Activated CD8-positive, alpha-beta T cell treated with anti-CD3 and anti-CD28 coated beads for 36 hours (primary cell): ENCODE measurements around the gene BFSP1. TPM values are rescaled to one million over a fixed set of nuclear protein-coding genes. Genes with fewer than 3 reads are reported as not detected.

ENCODE experiments used
- ATAC-seq: fragments of 200-7000 bp; cut with Tn5 transposase; one replicate; pipeline ENCODE4 v1.10.0; 2021; ENCODE audit warnings: mild to moderate bottlenecking, moderate library complexity
- CTCF ChIA-PET: fragments of 350-600 bp; sonication (Branson Sonifier 250); formaldehyde crosslinking; loops from one replicate; lab custom pipeline; 2021; ENCODE audit warnings: antibody characterized with exemption; lab: Charles Lee
- POLR2A ChIA-PET: fragments of 350-600 bp; sonication (Branson Sonifier 250); formaldehyde crosslinking; loops from one replicate; lab custom pipeline; 2021; ENCODE audit warnings: antibody characterized with exemption; lab: Charles Lee
- DNase-seq: peaks from one replicate; pipeline ENCODE4 v3.0.0-alpha.2; 2020
- H3K27ac Mint-ChIP-seq: one replicate; pipeline ENCODE4 v1.8.0; 2021; ENCODE audit warnings: mild to moderate bottlenecking, mixed read lengths
- H3K27me3 Mint-ChIP-seq: one replicate; pipeline ENCODE4 v1.8.0; 2021; ENCODE audit warnings: mixed read lengths
- H3K36me3 Mint-ChIP-seq: one replicate; pipeline ENCODE4 v1.8.0; 2021; ENCODE audit warnings: low read depth, mixed read lengths
- H3K4me1 Mint-ChIP-seq: one replicate; pipeline ENCODE4 v1.8.0; 2021; ENCODE audit warnings: low read depth, mixed read lengths
- H3K4me3 Mint-ChIP-seq: one replicate; pipeline ENCODE4 v1.8.0; 2021; ENCODE audit warnings: mild to moderate bottlenecking, moderate library complexity, mixed read lengths
- H3K9me3 Mint-ChIP-seq: one replicate; pipeline ENCODE4 v1.8.0; 2021; ENCODE audit warnings: mixed read lengths
- CTCF ChIP-seq: fragments of 200-600 bp; IDR thresholded peaks from one replicate; pipeline ENCODE4 v1.8.0; 2022; ENCODE audit warnings: antibody characterized with exemption, mild to moderate bottlenecking
- intact Hi-C: fragments of 100-400 bp; cut with micrococcal nuclease; formaldehyde crosslinking; loops from one replicate; pipeline ENCODE4 v1.10.0; 2022
- total RNA-seq, 2 experiments: library from RNA; stranded (reverse); gene quantifications; one replicate each; pipeline ENCODE4 v1.2.3, GENCODE V29; 2021

BFSP1 gene
- total RNA-seq, 2 experiments from 2014 or later: 0.18 TPM

- H3K36me3 Mint-ChIP-seq: no peaks in the 10 kb centered on the region
- H3K4me3 Mint-ChIP-seq: no peak overlapping the region
- H3K4me1 Mint-ChIP-seq: peaks cover 17% of the 10 kb centered on the region
- no peak overlapping the region for H3K27ac Mint-ChIP-seq
- TF ChIP-seq CTCF: no peak
- H3K27me3 Mint-ChIP-seq: peaks cover 5% of the 10 kb centered on the region
- ATAC-seq (peak; percentile 57), DNase-seq (peak; percentile 62)
- H3K9me3 Mint-ChIP-seq: no peaks in the 10 kb centered on the region
- ChIA-PET CTCF (interaction anchor here (0.9 to 3.6 kb wide), 4 partner anchors 17 to 485 kb away, joined by 3 to 11 read pairs (median 4); partner anchors contain the start of gene BFSP1), POLR2A (no interaction called here)
- intact Hi-C loops: no loop called here
These were observed 19.8 kb downstream of the BFSP1 start for GRCh38 chr20:17511401-17511800.

DNA sequence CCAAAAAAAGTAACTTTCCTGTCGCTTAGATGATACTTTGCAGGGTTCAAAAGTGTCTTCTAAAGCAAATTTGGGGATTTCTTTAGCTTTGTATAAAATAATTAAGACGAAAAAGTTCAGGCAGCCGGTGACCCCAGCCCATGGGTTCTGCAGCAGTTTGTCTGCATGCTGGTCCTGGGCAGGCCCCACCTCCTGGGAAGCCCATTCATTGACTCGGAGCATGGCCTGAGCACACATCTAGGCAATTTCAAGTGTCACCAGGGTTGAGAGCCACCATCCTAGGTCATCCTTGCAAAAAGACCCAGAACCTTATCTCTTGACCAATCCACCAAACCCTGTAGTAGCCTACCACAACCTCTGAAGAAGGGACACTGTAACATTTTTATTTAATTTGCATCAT, 20.6 kb downstream of the BFSP1 start:
- no peak overlapping the region for H3K4me3 Mint-ChIP-seq
- ChIA-PET POLR2A (no interaction called here), CTCF (no interaction called here)
- H3K27ac Mint-ChIP-seq: no peak overlapping the region
- ATAC-seq: no peak
- no peak for DNase-seq
- H3K27me3 Mint-ChIP-seq: peaks cover 4% of the 10 kb centered on the region
- intact Hi-C loops: no loop called here
- H3K36me3 Mint-ChIP-seq: no peaks in the 10 kb centered on the region
- H3K9me3 Mint-ChIP-seq: no peaks in the 10 kb centered on the region
- no peak for TF ChIP-seq CTCF
- H3K4me1 Mint-ChIP-seq: peaks cover 24% of the 10 kb centered on the region

DNA sequence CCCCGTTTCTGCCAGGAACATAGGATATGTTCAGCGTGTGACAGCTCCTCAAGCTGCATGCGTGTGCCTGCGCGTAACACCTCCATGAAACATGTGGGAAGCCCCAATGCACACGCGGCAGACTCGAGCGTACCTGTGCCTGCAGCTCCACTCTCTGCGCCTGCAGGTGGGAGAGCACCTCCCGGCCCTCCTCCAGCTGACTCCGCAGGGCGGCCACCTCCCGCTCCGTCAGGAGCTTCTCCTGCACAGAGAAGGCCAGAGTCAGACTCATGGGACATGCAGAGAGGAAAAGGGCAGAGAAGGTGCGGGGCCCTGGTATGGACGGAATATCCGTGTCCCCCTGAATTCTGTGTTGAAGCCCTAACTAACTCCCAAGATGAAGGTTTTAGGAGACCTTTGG, 22.4 kb downstream of the BFSP1 start:
- H3K27me3 Mint-ChIP-seq: peaks cover 3% of the 10 kb centered on the region
- H3K27ac Mint-ChIP-seq: no peak overlapping the region
- no peak overlapping the region for H3K4me3 Mint-ChIP-seq
- no peak for ATAC-seq
- DNase-seq: no peak
- no peak for TF ChIP-seq CTCF
- no peaks in the 10 kb centered on the region for H3K9me3 Mint-ChIP-seq
- CTCF ChIA-PET: interaction anchor here (1.0 kb wide), 1 partner anchor 174 kb away, joined by 3 read pairs; no protein-coding TSS in a partner anchor
- intact Hi-C loops: loop anchor here (5.0 to 10.0 kb wide), 3 partner anchors 104 to 486 kb away; no protein-coding TSS in a partner anchor
- peaks cover 39% of the 10 kb centered on the region for H3K4me1 Mint-ChIP-seq
- H3K36me3 Mint-ChIP-seq: no peaks in the 10 kb centered on the region
- POLR2A ChIA-PET: interaction anchor here (0.6 kb wide), 1 partner anchor 12 kb away, joined by 3 read pairs; no protein-coding TSS in a partner anchor

- no peak for TF ChIP-seq CTCF
- peaks cover 3% of the 10 kb centered on the region for H3K27me3 Mint-ChIP-seq
- H3K4me3 Mint-ChIP-seq: no peak overlapping the region
- DNase-seq (peak; percentile 16), ATAC-seq (no peak)
- H3K9me3 Mint-ChIP-seq: no peaks in the 10 kb centered on the region
- POLR2A ChIA-PET: no interaction called here
- CTCF ChIA-PET: interaction anchor here (1.0 kb wide), 1 partner anchor 175 kb away, joined by 3 read pairs; no protein-coding TSS in a partner anchor
- no peak overlapping the region for H3K27ac Mint-ChIP-seq
- peaks cover 45% of the 10 kb centered on the region for H3K4me1 Mint-ChIP-seq
- intact Hi-C loops: loop anchor here (5.0 to 10.0 kb wide), 3 partner anchors 105 to 487 kb away; no protein-coding TSS in a partner anchor
- H3K36me3 Mint-ChIP-seq: no peaks in the 10 kb centered on the region
These were observed 23.6 kb downstream of the BFSP1 start for GRCh38 chr20:17507531-17507930.

DNA sequence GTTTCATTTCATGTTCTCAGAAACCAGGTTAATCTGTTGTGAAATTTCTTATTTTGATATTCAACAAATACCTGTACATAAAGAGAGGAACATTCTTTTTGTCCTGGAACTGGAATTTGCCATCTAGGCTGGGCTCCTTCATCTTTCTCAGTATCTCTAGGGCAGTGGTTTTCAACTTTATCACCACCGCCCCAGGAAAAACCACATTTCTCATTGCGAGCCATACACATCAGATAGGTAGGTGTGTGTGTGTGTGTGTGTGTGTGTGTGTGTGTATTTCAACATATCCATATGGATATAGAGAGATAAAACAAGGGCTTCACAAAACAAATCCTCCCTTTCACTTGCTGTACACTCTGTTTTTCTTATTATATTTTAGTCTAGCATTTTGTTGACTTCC, 24.1 kb downstream of the BFSP1 start:
- peak; percentile 32 for DNase-seq
- ChIA-PET CTCF (no interaction called here), POLR2A (interaction anchor here (1.2 kb wide), 1 partner anchor 631 kb away, joined by 3 read pairs; the partner anchor contains the start of genes KAT14 and PET117)

More for the DNA sequence above, 24.1 kb downstream of the BFSP1 start:
- H3K36me3 Mint-ChIP-seq: no peaks in the 10 kb centered on the region
- no peak for TF ChIP-seq CTCF
- H3K27me3 Mint-ChIP-seq: peaks cover 3% of the 10 kb centered on the region
- no peaks in the 10 kb centered on the region for H3K9me3 Mint-ChIP-seq
- H3K4me3 Mint-ChIP-seq: no peak overlapping the region
- H3K27ac Mint-ChIP-seq: peak overlapping the region; percentile 17
- peaks cover 45% of the 10 kb centered on the region for H3K4me1 Mint-ChIP-seq
- ATAC-seq: no peak
- intact Hi-C loops: loop anchor here (5.0 to 10.0 kb wide), 3 partner anchors 105 to 488 kb away; no protein-coding TSS in a partner anchor
